T-helper 2 cell treated with Interferon-gamma antibody and Interleukin-4, amounts not matched to agents 5 μg/mL and 100 μg/mL, for 36 hours (primary cell): ENCODE results near the gene DIS3L2.
"Not testable (repeated sequence)": the region's sequence is repeated elsewhere in the genome, so short reads cannot be mapped to it uniquely, and the experiment has no call there.

ENCODE experiments used
- DNase-seq: peaks from one replicate; pipeline ENCODE4 v3.0.0; 2021; ENCODE audit warnings: low spot score
- H3K27ac Mint-ChIP-seq: one replicate; pipeline ENCODE4 v1.8.0; 2021; ENCODE audit warnings: mild to moderate bottlenecking, mixed read lengths
- H3K27me3 Mint-ChIP-seq: one replicate; pipeline ENCODE4 v1.8.0; 2021; ENCODE audit warnings: low read depth, mixed read lengths
- H3K36me3 Mint-ChIP-seq: one replicate; pipeline ENCODE4 v1.8.0; 2021; ENCODE audit warnings: low read depth, mixed read lengths
- H3K4me1 Mint-ChIP-seq: one replicate; pipeline ENCODE4 v1.8.0; 2021; ENCODE audit warnings: low read depth, mixed read lengths
- H3K4me3 Mint-ChIP-seq: one replicate; pipeline ENCODE4 v1.8.0; 2022; ENCODE audit warnings: mild to moderate bottlenecking, moderate library complexity, mixed read lengths
- H3K9me3 Mint-ChIP-seq: one replicate; pipeline ENCODE4 v1.8.0; 2021; ENCODE audit warnings: mixed read lengths

DIS3L2 gene

DNA sequence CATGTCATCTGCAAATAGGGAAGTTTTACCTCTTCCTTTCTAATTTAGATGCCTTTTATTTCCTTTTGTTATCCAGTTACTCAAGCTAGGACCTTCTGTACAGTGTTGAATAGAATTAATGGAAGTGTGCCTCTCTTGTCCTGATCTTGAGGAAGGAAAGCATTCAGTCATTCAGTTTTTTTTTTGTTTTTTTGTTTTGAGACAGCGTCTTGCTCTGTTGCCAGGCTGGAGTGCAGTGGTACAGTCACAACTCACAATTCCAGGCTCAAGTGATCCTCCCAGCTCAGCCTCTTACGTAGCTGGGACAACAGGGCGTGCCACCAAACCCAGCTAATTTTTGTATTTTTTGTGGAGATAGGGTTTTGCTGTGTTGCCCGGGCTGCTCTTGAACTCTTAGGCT, 213.1 kb downstream of the DIS3L2 start:
- no peak for DNase-seq
- H3K4me3 Mint-ChIP-seq, result no peak overlapping the region
- no peaks in the 10 kb centered on the region for H3K27me3 Mint-ChIP-seq
- H3K36me3 Mint-ChIP-seq, result peaks cover 5% of the 10 kb centered on the region
- H3K27ac Mint-ChIP-seq, result no peak overlapping the region
- no peaks in the 10 kb centered on the region for H3K4me1 Mint-ChIP-seq
- H3K9me3 Mint-ChIP-seq, result peaks cover 6% of the 10 kb centered on the region

DNA sequence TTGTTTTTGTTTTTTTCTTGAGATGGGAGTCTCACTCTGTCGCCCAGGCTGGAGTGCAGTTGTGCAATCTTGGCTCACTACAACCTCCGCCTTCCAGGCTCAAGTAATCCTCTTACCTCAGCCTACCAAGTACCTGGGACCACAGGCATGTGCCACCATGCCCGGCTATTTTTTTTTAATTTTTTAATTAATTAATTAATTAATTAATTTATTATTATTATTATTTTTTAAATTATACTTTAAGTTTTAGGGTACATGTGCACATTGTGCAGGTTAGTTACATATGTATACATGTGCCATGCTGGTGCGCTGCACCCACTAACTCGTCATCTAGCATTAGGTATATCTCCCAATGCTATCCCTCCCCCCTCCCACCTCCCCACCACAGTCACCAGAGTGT, 215.1 kb downstream of the DIS3L2 start:
- not testable (repeated sequence) for H3K9me3 Mint-ChIP-seq, H3K4me3 Mint-ChIP-seq, H3K27ac Mint-ChIP-seq, H3K27me3 Mint-ChIP-seq, H3K4me1 Mint-ChIP-seq, H3K36me3 Mint-ChIP-seq, DNase-seq

DNA sequence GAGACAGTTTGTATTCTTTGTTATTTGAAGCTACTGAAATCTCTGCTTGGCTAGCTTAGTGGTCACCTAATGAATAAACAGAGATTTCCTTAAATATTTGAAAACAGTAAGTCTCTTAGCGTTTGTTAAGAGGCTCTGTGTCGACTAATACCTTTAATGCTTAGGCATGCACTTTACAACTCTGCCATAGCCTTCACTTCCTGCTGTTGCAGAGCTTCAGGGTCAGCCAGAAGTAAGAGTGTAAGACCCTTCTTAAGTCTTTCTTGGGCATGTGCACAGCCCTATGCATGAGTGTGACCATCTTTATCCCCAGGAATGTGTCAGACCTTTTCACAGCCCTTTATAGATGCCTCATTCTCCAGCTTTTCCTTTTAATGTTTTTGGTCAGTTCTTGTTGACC, 221.8 kb downstream of the DIS3L2 start:
- H3K27ac Mint-ChIP-seq, result no peak overlapping the region
- no peaks in the 10 kb centered on the region for H3K4me1 Mint-ChIP-seq
- no peak for DNase-seq
- H3K36me3 Mint-ChIP-seq, result no peaks in the 10 kb centered on the region
- no peaks in the 10 kb centered on the region for H3K9me3 Mint-ChIP-seq
- H3K27me3 Mint-ChIP-seq, result no peaks in the 10 kb centered on the region
- no peak overlapping the region for H3K4me3 Mint-ChIP-seq

DNA sequence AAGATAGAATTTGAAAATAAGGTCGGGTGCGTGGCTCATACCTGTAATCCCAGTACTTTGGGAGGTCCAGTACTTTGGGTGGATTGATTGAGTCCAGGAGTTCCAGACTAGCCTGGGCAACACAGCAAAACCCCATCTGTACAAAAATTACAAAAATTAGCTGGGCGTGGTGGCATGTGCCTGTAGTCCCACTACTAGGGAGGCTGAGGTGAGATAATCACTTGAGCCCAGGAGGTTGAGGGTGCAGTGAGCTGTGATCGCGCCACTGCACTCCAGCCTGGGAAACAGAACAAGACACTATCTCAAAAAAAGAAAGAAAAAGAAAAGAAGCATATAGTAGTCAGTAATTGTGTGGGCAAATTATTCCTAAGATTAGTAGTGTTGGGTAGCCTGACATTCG, 222.8 kb downstream of the DIS3L2 start:
- no peak overlapping the region for H3K27ac Mint-ChIP-seq
- no peak for DNase-seq
- H3K27me3 Mint-ChIP-seq, result no peaks in the 10 kb centered on the region
- H3K36me3 Mint-ChIP-seq, result no peaks in the 10 kb centered on the region
- H3K9me3 Mint-ChIP-seq, result no peaks in the 10 kb centered on the region
- no peak overlapping the region for H3K4me3 Mint-ChIP-seq
- H3K4me1 Mint-ChIP-seq, result no peaks in the 10 kb centered on the region

DNA sequence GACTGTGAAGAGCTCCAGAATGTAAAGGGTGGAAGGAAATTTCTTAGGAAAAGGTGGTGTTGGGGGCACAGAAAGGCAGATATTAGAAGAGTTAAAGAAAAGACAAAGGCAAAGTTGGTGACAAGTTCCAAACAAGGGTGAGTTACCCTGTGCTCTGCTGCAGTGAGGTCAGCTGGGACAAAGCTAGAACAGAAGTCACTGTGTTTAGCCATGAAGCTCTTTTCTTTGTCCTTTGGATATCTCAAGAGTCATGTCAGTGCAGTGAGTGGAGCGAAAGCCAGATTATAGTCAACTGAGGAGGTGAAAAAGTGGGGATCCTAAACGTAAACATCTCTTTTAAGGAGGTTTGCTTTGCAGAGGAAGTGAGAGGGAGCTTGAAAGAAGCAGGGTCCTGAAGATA, 229.3 kb downstream of the DIS3L2 start:
- H3K4me1 Mint-ChIP-seq, result no peaks in the 10 kb centered on the region
- H3K36me3 Mint-ChIP-seq, result peaks cover 4% of the 10 kb centered on the region
- no peak overlapping the region for H3K27ac Mint-ChIP-seq
- H3K4me3 Mint-ChIP-seq, result no peak overlapping the region
- H3K27me3 Mint-ChIP-seq, result no peaks in the 10 kb centered on the region
- peaks cover 10% of the 10 kb centered on the region for H3K9me3 Mint-ChIP-seq
- no peak for DNase-seq

DNA sequence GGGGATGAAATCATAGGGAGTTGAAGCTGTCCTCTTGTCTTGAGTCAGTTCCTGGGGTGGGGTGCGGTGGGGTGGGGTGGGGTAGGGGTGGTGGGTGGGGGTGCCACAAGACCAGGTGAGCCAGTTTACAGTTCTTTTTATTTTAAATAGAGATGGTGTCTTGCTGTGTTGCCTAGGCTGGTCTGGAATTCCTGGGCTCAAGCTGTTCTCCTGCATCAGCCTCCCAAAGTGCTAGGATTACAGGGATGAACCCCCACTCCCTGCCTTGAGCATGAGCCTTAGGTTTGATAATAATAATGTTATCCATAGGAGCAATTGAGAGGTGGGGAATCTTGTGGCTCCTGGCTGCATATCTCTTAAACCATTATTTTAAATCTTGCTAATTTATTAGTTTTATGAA, 234.0 kb downstream of the DIS3L2 start:
- H3K27ac Mint-ChIP-seq, result no peak overlapping the region
- no peak overlapping the region for H3K4me3 Mint-ChIP-seq

DNA sequence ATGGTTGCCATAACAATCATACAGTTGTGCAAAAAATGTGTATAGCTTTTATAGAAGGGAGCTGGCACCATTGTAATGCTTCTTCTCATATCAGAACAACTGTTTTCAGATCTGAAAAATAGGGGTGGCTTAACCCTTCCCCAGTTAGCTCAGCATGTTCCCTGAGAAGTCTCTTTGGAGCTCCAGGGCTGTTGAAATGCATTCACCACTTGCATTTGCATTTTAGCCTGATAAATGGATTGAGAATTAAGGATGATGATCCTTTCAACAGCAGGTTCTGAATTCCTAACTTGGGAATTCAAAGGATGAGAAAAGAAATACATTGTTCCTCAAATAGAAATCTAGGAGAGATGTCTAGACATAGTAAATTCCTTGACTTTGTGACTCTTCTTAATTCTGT, 235.3 kb downstream of the DIS3L2 start:
- Mint-ChIP-seq H3K9me3 (peaks cover 10% of the 10 kb centered on the region), H3K27ac (no peak overlapping the region), H3K36me3 (peaks cover 4% of the 10 kb centered on the region)

More for the DNA sequence above, 234.0 kb downstream of the DIS3L2 start:
- H3K9me3 Mint-ChIP-seq, result peaks cover 10% of the 10 kb centered on the region
- H3K36me3 Mint-ChIP-seq, result peaks cover 4% of the 10 kb centered on the region
- no peaks in the 10 kb centered on the region for H3K4me1 Mint-ChIP-seq
- no peak for DNase-seq
- no peaks in the 10 kb centered on the region for H3K27me3 Mint-ChIP-seq

DNA sequence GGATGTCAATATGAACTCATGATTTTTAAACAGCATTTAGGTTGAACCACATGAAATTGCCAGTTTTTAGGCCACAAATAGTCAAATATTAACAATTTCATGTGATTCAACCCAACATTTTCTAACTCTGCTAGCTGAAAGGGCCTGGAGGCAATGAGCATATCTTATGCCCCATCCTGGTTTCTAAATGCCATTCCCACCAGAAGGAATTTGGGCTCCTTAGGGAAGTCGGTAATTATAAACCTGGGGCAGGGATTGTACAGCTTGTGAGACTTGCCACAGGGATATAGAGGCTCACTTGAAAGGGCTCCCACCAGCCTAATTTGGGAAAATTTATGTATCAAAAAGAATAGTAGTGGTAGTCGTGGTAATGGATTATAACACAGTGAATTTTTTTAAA, 238.7 kb downstream of the DIS3L2 start:
- Mint-ChIP-seq H3K27me3 (no peaks in the 10 kb centered on the region), H3K27ac (no peak overlapping the region), H3K36me3 (no peaks in the 10 kb centered on the region), H3K4me1 (no peaks in the 10 kb centered on the region), H3K9me3 (peaks cover under 1% of the 10 kb centered on the region), H3K4me3 (no peak overlapping the region)
- DNase-seq, result no peak

More for the DNA sequence above, 235.3 kb downstream of the DIS3L2 start:
- DNase-seq, result no peak
- H3K27me3 Mint-ChIP-seq, result no peaks in the 10 kb centered on the region
- no peaks in the 10 kb centered on the region for H3K4me1 Mint-ChIP-seq
- no peak overlapping the region for H3K4me3 Mint-ChIP-seq

GRCh38 chr2:232203166-232203891, 241.8 kb downstream of the DIS3L2 start:
- DNase-seq, result no peak
- Mint-ChIP-seq H3K4me1 (no peaks in the 10 kb centered on the region), H3K27me3 (no peaks in the 10 kb centered on the region), H3K27ac (no peak overlapping the region), H3K9me3 (no peaks in the 10 kb centered on the region), H3K36me3 (no peaks in the 10 kb centered on the region), H3K4me3 (no peak overlapping the region)

DNA sequence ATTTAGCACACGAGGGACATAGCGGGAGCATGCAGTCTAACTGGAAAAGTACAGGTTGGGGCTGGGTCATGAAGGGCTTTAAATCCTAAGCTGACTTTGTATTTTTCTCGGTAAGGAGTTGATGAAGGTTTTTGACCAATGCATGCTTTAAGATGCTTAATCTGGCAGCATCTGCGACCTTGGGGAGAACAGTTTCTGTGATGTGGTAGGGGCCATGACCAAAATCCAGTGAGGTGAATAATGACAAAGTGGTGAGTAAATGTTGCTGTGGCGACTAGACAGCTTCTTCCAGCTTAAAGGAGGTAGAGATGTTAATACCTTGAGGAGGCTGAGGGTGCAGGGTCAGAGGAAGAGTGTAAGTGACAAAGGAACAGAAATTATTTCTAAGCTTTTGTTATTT, 242.4 kb downstream of the DIS3L2 start:
- H3K36me3 Mint-ChIP-seq, result no peaks in the 10 kb centered on the region
- H3K4me3 Mint-ChIP-seq, result no peak overlapping the region
- H3K4me1 Mint-ChIP-seq, result no peaks in the 10 kb centered on the region
- no peaks in the 10 kb centered on the region for H3K27me3 Mint-ChIP-seq
- no peak overlapping the region for H3K27ac Mint-ChIP-seq
- H3K9me3 Mint-ChIP-seq, result no peaks in the 10 kb centered on the region
- no peak for DNase-seq

GRCh38 chr2:232204457-232204931, 243.0 kb downstream of the DIS3L2 start:
- Mint-ChIP-seq H3K36me3 (no peaks in the 10 kb centered on the region), H3K4me1 (no peaks in the 10 kb centered on the region), H3K27ac (no peak overlapping the region), H3K9me3 (no peaks in the 10 kb centered on the region), H3K4me3 (no peak overlapping the region), H3K27me3 (no peaks in the 10 kb centered on the region)
- DNase-seq, result no peak

DNA sequence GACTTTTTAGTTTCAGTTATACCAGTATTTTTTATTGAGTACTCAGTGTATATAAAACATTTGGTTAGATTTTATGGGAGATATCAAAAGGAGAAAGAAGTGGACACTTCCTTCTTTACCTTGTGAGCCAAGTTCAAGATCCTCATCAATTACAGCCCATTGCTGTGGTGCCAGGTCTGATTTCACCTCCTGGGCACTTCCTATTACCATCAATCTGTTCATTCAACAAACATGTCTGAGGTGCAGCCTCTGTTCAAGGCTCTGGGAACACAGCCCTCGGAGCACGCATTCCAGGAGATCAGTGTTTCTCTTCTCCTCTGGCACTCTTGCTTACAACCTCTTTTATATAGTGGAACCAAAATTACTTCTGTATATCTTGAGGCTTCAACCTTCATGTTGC, 245.7 kb downstream of the DIS3L2 start:
- Mint-ChIP-seq H3K36me3 (no peaks in the 10 kb centered on the region), H3K27me3 (no peaks in the 10 kb centered on the region), H3K27ac (no peak overlapping the region), H3K4me1 (peaks cover 4% of the 10 kb centered on the region), H3K4me3 (no peak overlapping the region), H3K9me3 (no peaks in the 10 kb centered on the region)
- no peak for DNase-seq

GRCh38 chr2:232210306-232210705, 248.8 kb downstream of the DIS3L2 start:
- Mint-ChIP-seq H3K9me3 (no peaks in the 10 kb centered on the region), H3K4me1 (peaks cover 7% of the 10 kb centered on the region), H3K27ac (no peak overlapping the region), H3K4me3 (no peak overlapping the region), H3K27me3 (no peaks in the 10 kb centered on the region), H3K36me3 (no peaks in the 10 kb centered on the region)
- no peak for DNase-seq

DNA sequence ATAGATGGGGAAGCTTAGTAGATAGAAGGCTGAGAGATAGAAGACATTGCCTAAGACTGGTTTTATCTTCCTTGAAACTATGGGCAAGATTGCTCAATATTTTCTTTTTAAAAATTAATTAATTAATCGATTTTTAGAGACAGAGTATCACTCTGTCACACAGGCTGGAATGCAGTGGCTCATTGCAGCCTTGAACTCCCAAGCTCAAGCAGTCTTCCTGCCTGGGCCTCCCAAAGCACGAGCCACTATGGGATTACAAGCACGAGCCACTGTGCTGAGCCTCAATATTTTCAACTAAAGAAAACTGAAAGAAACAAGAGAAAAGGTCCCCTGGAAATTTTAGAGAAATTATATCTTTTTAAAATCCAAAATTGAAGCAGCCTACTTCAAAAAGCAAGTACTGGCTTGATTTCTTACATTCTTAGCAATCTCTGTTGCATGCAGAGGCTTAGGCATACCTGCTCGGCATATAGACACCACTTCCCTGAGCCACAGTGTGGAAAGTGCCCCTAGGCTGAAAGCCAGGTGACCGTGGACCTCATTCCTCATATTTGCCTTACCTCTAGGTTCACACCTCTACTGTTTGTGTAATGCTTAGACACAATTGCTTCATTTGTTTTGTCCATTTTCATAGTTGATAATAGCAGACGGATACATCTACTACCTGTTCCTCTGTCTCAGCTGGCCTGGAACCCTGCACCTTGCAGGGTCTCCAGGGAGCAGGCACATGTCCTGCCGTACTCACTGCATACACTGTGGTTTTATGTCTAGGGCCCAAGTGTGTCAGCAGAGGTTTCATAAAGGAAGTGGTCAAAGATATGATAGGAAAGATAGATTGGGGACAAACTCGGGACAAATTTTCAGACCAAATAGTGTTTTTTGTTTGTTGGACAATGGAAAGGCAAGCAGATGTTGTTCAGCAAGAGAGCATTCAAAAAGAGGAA, 250.5 kb downstream of the DIS3L2 start:
- H3K27ac Mint-ChIP-seq, result no peak overlapping the region
- no peaks in the 10 kb centered on the region for H3K9me3 Mint-ChIP-seq
- H3K4me3 Mint-ChIP-seq, result no peak overlapping the region
- H3K27me3 Mint-ChIP-seq, result no peaks in the 10 kb centered on the region
- peaks cover 7% of the 10 kb centered on the region for H3K4me1 Mint-ChIP-seq
- no peaks in the 10 kb centered on the region for H3K36me3 Mint-ChIP-seq
- DNase-seq, result no peak
